ENCODE results near the gene FKBP4.

- TF ChIP-seq CTCF (IDR thresholded peaks at IDR 0.05; ENCODE audit: control extremely low read depth in 1 of 3, insufficient read depth in 1 of 3, low read depth in 1 of 3, low read length in 3 of 3) (no peak), E2F6 (IDR thresholded peaks at IDR 0.05) (no peak), EZH2 (IDR thresholded peaks at IDR 0.05; ENCODE audit: low read depth, low read length, severe bottlenecking) (no peak)
These were observed 32.1 kb downstream of the FKBP4 start for GRCh38 chr12:2826721-2827515.
